OCI-LY3 (cell line): ENCODE measurements around the gene CNIH2.

Experiments
- EZH2phosphoT487 ChIP-seq: fragments of 200-600 bp; shearing (Covaris generic); IDR thresholded peaks from 2 replicates; pipeline ENCODE4 v1.6.1; 2018; ENCODE audit warnings: antibody characterized with exemption, mixed run types, low read depth
- TF ChIP-seq, protein P1 (sequence below): fragments of 200-600, 300-600 bp; sonication (generic); IDR thresholded peaks from 2 replicates; pipeline ENCODE4 v1.5.1; 2014; ENCODE audit warnings: antibody characterized with exemption, low read length, low read depth

- TF ChIP-seq, protein P1, sequence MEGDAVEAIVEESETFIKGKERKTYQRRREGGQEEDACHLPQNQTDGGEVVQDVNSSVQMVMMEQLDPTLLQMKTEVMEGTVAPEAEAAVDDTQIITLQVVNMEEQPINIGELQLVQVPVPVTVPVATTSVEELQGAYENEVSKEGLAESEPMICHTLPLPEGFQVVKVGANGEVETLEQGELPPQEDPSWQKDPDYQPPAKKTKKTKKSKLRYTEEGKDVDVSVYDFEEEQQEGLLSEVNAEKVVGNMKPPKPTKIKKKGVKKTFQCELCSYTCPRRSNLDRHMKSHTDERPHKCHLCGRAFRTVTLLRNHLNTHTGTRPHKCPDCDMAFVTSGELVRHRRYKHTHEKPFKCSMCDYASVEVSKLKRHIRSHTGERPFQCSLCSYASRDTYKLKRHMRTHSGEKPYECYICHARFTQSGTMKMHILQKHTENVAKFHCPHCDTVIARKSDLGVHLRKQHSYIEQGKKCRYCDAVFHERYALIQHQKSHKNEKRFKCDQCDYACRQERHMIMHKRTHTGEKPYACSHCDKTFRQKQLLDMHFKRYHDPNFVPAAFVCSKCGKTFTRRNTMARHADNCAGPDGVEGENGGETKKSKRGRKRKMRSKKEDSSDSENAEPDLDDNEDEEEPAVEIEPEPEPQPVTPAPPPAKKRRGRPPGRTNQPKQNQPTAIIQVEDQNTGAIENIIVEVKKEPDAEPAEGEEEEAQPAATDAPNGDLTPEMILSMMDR, result no peak
- no peak for TF ChIP-seq EZH2phosphoT487
Observed at GRCh38 chr11:66314186-66314501, 36.2 kb downstream of the CNIH2 start.
